Tongue (tissue), 3 donors: ENCODE results near the gene TAS1R3. TPM values are rescaled to one million over a fixed set of nuclear protein-coding genes. Genes with fewer than 3 reads are reported as not detected.

Experiments
- DNase-seq: peaks from one replicate; pipeline ENCODE4 v3.0.0-alpha.2; 2015
- small RNA-seq: library from RNA; depleted of rRNA; stranded (forward); fragments of <200 nt; gene quantifications from one replicate; pipeline ENCODE3, GENCODE V24; 2014; ENCODE audit warnings: low replicate concordance
- total RNA-seq: library from RNA; depleted of rRNA; stranded (reverse); fragments of >200 nt; gene quantifications from one replicate; pipeline ENCODE4 v1.2.3, GENCODE V29; 2014

Gene TAS1R3
- total RNA-seq, 1 donor from 2014 or later: 1.9 TPM

GRCh38 chr1:1371746-1372711 lies 40.9 kb downstream of the TAS1R3 start:
- DNase-seq: peak; percentile 74

GRCh38 chr1:1373051-1373814 lies 42.2 kb downstream of the TAS1R3 start:
- no peak for DNase-seq

GRCh38 chr1:1373815-1374588 lies 42.9 kb downstream of the TAS1R3 start:
- DNase-seq: no peak

- DNase-seq: no peak
These were observed 43.5 kb downstream of the TAS1R3 start for GRCh38 chr1:1374589-1374928.

GRCh38 chr1:1374929-1375662 lies 44.0 kb downstream of the TAS1R3 start, which contains the start of gene AURKAIP1:
Gene AURKAIP1, minus strand, starts transcription at chr1:1375207. Its CDS starts 451 bp downstream, at chr1:1374756.
- peak; percentile 100 for DNase-seq

GRCh38 chr1:1376551-1377226 lies 45.6 kb downstream of the TAS1R3 start:
- no peak for DNase-seq

GRCh38 chr1:1377540-1378205 lies 46.6 kb downstream of the TAS1R3 start:
- no peak for DNase-seq

- DNase-seq: no peak
These were observed 49.8 kb downstream of the TAS1R3 start for GRCh38 chr1:1380860-1381259.

- DNase-seq: no peak
These were observed 50.2 kb downstream of the TAS1R3 start for GRCh38 chr1:1381294-1381693.

Small RNAs within 50 kb of the gene (small RNA-seq; reads per million reads assigned to genes)
- not detected for gene MIR6726

Other genes starting within 250 kb of the TAS1R3 start
- gene C1orf159, start 215.2 kb upstream of the TAS1R3 start, total RNA-seq: 3.8 TPM
- 0.41 TPM for gene TTLL10, start 157.4 kb upstream of the TAS1R3 start, total RNA-seq
- 3.0 TPM for gene TNFRSF18, start 124.7 kb upstream of the TAS1R3 start, total RNA-seq
- gene TNFRSF4, start 117.1 kb upstream of the TAS1R3 start, total RNA-seq: 2.9 TPM
- gene SDF4, start 99.3 kb upstream of the TAS1R3 start, total RNA-seq: 69.1 TPM
- gene B3GALT6, start 99.0 kb upstream of the TAS1R3 start, total RNA-seq: 16.5 TPM
- gene C1QTNF12, start 84.6 kb upstream of the TAS1R3 start, total RNA-seq: 6.3 TPM
- gene UBE2J2, start 57.4 kb upstream of the TAS1R3 start, total RNA-seq: 34.6 TPM
- gene SCNN1D, start 50.8 kb upstream of the TAS1R3 start, total RNA-seq: 4.8 TPM
- gene ACAP3, start 23.4 kb upstream of the TAS1R3 start, total RNA-seq: 73.3 TPM
- 15.1 TPM for gene PUSL1, start 22.7 kb upstream of the TAS1R3 start, total RNA-seq
- gene INTS11, start 6.6 kb upstream of the TAS1R3 start, total RNA-seq: 61.5 TPM
- 17.5 TPM for gene CPTP, start 6.5 kb upstream of the TAS1R3 start, total RNA-seq
- gene DVL1, start 18.1 kb downstream of the TAS1R3 start, total RNA-seq: 82.8 TPM
- gene MXRA8, start 27.3 kb downstream of the TAS1R3 start, total RNA-seq: 95.3 TPM
- 75.3 TPM for gene AURKAIP1, start 43.9 kb downstream of the TAS1R3 start, total RNA-seq
- gene CCNL2, start 68.1 kb downstream of the TAS1R3 start, total RNA-seq: 174 TPM
- gene MRPL20, start 76.0 kb downstream of the TAS1R3 start, total RNA-seq: 101 TPM
- gene ANKRD65, start 90.0 kb downstream of the TAS1R3 start, total RNA-seq: 13.4 TPM
- gene VWA1, start 104.4 kb downstream of the TAS1R3 start, total RNA-seq: 39.3 TPM
- gene ATAD3C, start 118.4 kb downstream of the TAS1R3 start, total RNA-seq: 1.3 TPM
- 10.5 TPM for gene ATAD3B, start 140.5 kb downstream of the TAS1R3 start, total RNA-seq
- gene ATAD3A, start 180.9 kb downstream of the TAS1R3 start, total RNA-seq: 21.3 TPM
- 2.4 TPM for gene TMEM240, start 209.3 kb downstream of the TAS1R3 start, total RNA-seq
- gene SSU72, start 243.6 kb downstream of the TAS1R3 start, total RNA-seq: 55.7 TPM